HepG2 (cell line): ENCODE measurements around the gene STK36. TPM values are rescaled to one million over a fixed set of nuclear protein-coding genes. Genes with fewer than 3 reads are reported as not detected.
A peak's percentile ranks its signal among the peaks of the same experiment; 100 is the strongest.

Experiments used
- ATAC-seq: fragments of 200-7000 bp; cut with Tn5 transposase; 3 replicates; pipeline ENCODE4 v1.9.1; 2020; ENCODE audit warnings: mild to moderate bottlenecking, moderate library complexity
- BruUV-seq: library from RNA; stranded (reverse); fragments of 400-500 nt; replicated peaks from 2 replicates; lab custom pipeline; 2021; lab: Mats Ljungman, UMichigan
- CTCF ChIA-PET: fragments of 300-600 bp; formaldehyde crosslinking; extraction: SDS; loops from one replicate; lab custom pipeline; 2021; ENCODE audit warnings: low total read pairs, inconsistent platforms, low intra/inter-chr PET ratio; lab: Yijun Ruan, JAX
- POLR2A ChIA-PET: fragments of 350-600 bp; sonication (Branson Sonifier 250); formaldehyde crosslinking; loops from one replicate; lab custom pipeline; 2020; ENCODE audit warnings: antibody characterized with exemption, inconsistent platforms; lab: Yijun Ruan, JAX
- DNase-seq: peaks from one replicate; pipeline ENCODE4 v3.0.0-alpha.2; 2015; ENCODE audit warnings: low spot score
- FAIRE-seq: peaks from 3 replicates; lab custom pipeline; 2011; peaks lifted over from hg19 to GRCh38; lab: Jason Lieb, UNC
- H2AFZ ChIP-seq: one replicate; pipeline ENCODE4 v1.6.1; 2011; ENCODE audit warnings: low read length, inconsistent platforms
- H3K27ac ChIP-seq: fragments of 300-600 bp; 3 replicates; pipeline ENCODE4 v1.8.0; 2011; ENCODE audit warnings: mixed run types, mild to moderate bottlenecking, mixed read lengths, low read length, inconsistent platforms; ENCODE audit not compliant: insufficient read depth; ENCODE audit errors: extremely low read length
- H3K27me3 ChIP-seq, 2 experiments: fragments of 200-600 bp in 1 of 2; 2 replicates in 1 of 2; 3 replicates in 1 of 2; pipeline versions ENCODE4 v1.6.0 to v1.8.0; 2011; ENCODE audit warnings: low read length in 2 of 2, mild to moderate bottlenecking in 2 of 2, moderate library complexity in 2 of 2, inconsistent platforms in 1 of 2; ENCODE audit not compliant: insufficient read depth in 2 of 2, control insufficient read depth in 1 of 2
- H3K36me3 ChIP-seq, 2 experiments: fragments of 200-600 bp in 1 of 2; replicated peaks in 1 of 2; 2 replicates in 1 of 2; 3 replicates in 1 of 2; pipeline versions ENCODE4 v1.5.1 to v1.8.0; 2011; ENCODE audit warnings: low read length in 2 of 2, inconsistent platforms in 1 of 2; ENCODE audit not compliant: insufficient read depth in 2 of 2, control insufficient read depth in 1 of 2
- H3K4me1 ChIP-seq: 2 replicates; pipeline ENCODE4 v1.5.1; 2012; ENCODE audit warnings: low read length, inconsistent platforms; ENCODE audit not compliant: insufficient read depth
- H3K4me2 ChIP-seq: 2 replicates; pipeline ENCODE4 v1.6.0; 2011; ENCODE audit warnings: low read depth, low read length, inconsistent platforms
- H3K4me3 ChIP-seq, 3 experiments: fragments of 200-600 bp in 1 of 3; sonication (generic), shearing (Covaris generic) in 1 of 3; replicated peaks in 1 of 3; 2 replicates each; pipeline ENCODE4 v1.5.1; 2011 to 2016; ENCODE audit warnings: low read length in 3 of 3, inconsistent platforms in 2 of 3, low read depth in 2 of 3, mild to moderate bottlenecking in 2 of 3, control low read depth in 1 of 3, mixed read lengths in 1 of 3; ENCODE audit not compliant: insufficient read depth in 1 of 3
- H3K79me2 ChIP-seq: one replicate; pipeline ENCODE4 v1.6.1; 2011; ENCODE audit warnings: low read length, inconsistent platforms; ENCODE audit not compliant: insufficient read depth
- H3K9ac ChIP-seq: 2 replicates; pipeline ENCODE4 v1.6.0; 2011; ENCODE audit warnings: mild to moderate bottlenecking, low read depth, low read length, inconsistent platforms; ENCODE audit not compliant: insufficient read depth
- H3K9me3 ChIP-seq: 2 replicates; pipeline ENCODE4 v1.5.1; 2012; ENCODE audit warnings: mild to moderate bottlenecking, low read length
- H4K20me1 ChIP-seq: 2 replicates; pipeline ENCODE4 v1.6.0; 2011; ENCODE audit warnings: inconsistent platforms, mild to moderate bottlenecking, low read length, moderate library complexity; ENCODE audit not compliant: insufficient read depth
- CBX2 ChIP-seq, 2 experiments: fragments of 200-600 bp in 1 of 2; sonication (generic); formaldehyde crosslinking in 1 of 2; IDR thresholded peaks; 2 replicates each; pipeline versions ENCODE4 v1.7.0 to v1.8.1; 2018 to 2022; ENCODE audit warnings: low read depth in 2 of 2, low read length in 1 of 2, mild to moderate bottlenecking in 1 of 2, missing genetic modification reagents in 1 of 2
- CCAR2 ChIP-seq: fragments of 200-400 bp; formaldehyde crosslinking; optimal IDR thresholded peaks from 2 replicates; pipeline ENCODE3; 2018; ENCODE audit warnings: low read depth, mild to moderate bottlenecking, low read length, moderate library complexity
- FOXO4 ChIP-seq: sonication (generic); formaldehyde crosslinking; conservative IDR thresholded peaks from 2 replicates; pipeline ENCODE4 v1.8.1; 2023; ENCODE audit warnings: missing genetic modification reagents
- MAFK ChIP-seq, 2 experiments: IDR thresholded peaks in 1 of 2; conservative IDR thresholded peaks in 1 of 2; 2 replicates each; pipeline ENCODE4 v1.6.1; 2011; ENCODE audit warnings: improper control_type of control experiment in 2 of 2, low read length in 2 of 2
- NFYB ChIP-seq: sonication (generic); formaldehyde crosslinking; IDR thresholded peaks from 2 replicates; pipeline ENCODE4 v1.4.0; 2020; ENCODE audit warnings: missing genetic modification reagents
- PAF1 ChIP-seq: IDR thresholded peaks from 2 replicates; pipeline ENCODE4 v1.6.1; 2016; ENCODE audit warnings: missing genetic modification reagents, missing compliant biosample characterization
- TBL1XR1 ChIP-seq: fragments of 150-350 bp; IDR thresholded peaks from 2 replicates; pipeline ENCODE4 v1.6.1; 2014; ENCODE audit warnings: borderline replicate concordance, low read length; ENCODE audit not compliant: partially characterized antibody
- ZBTB43 ChIP-seq: sonication (generic); formaldehyde crosslinking; conservative IDR thresholded peaks from 2 replicates; pipeline ENCODE4 v1.4.0; 2020; ENCODE audit warnings: missing genetic modification reagents
- ZFY ChIP-seq: sonication (generic); formaldehyde crosslinking; IDR thresholded peaks from 2 replicates; pipeline ENCODE4 v1.4.0; 2020; ENCODE audit warnings: missing genetic modification reagents
- ZNF230 ChIP-seq: sonication (generic); formaldehyde crosslinking; IDR thresholded peaks from 2 replicates; pipeline ENCODE4 v1.4.0; 2020; ENCODE audit warnings: mild to moderate bottlenecking, missing genetic modification reagents
- ZNF383 ChIP-seq: sonication (generic); formaldehyde crosslinking; IDR thresholded peaks from 2 replicates; pipeline ENCODE4 v1.4.0; 2020; ENCODE audit warnings: missing genetic modification reagents, mild to moderate bottlenecking, borderline replicate concordance
- ZNF691 ChIP-seq: sonication (generic); formaldehyde crosslinking; IDR thresholded peaks from 2 replicates; pipeline ENCODE4 v1.4.0; 2020; ENCODE audit warnings: missing genetic modification reagents, low read depth, mild to moderate bottlenecking, borderline replicate concordance
- ZNF790 ChIP-seq: sonication (generic); formaldehyde crosslinking; IDR thresholded peaks from 2 replicates; pipeline ENCODE4 v1.8.0; 2022; ENCODE audit warnings: missing genetic modification reagents, mild to moderate bottlenecking, borderline replicate concordance
- ZNF800 ChIP-seq: sonication (generic); formaldehyde crosslinking; IDR thresholded peaks from 2 replicates; pipeline ENCODE4 v1.4.0; 2020; ENCODE audit warnings: missing genetic modification reagents
- ZNF891 ChIP-seq: sonication (generic); formaldehyde crosslinking; IDR thresholded peaks from 2 replicates; pipeline ENCODE4 v1.5.0; 2020; ENCODE audit warnings: mild to moderate bottlenecking, missing genetic modification reagents
- WGBS: methylation state at CpG from one replicate; pipeline ENCODE4 v1.1.6; 2017; ENCODE audit warnings: low lambda C conversion rate; 5-methylcytosine and 5-hydroxymethylcytosine counted together
- in situ Hi-C: cut with HindIII; loops from 2 replicates; pipeline ENCODE4 v1.10.0; 2017; ENCODE audit warnings: low pct_unique_long_range_greater_than_20kb; ENCODE audit not compliant: extremely low pct_ligation_motif_present
- intact Hi-C: fragments of 100-400 bp; cut with micrococcal nuclease; formaldehyde crosslinking; loops from one replicate; pipeline ENCODE4 v1.10.0; 2022; ENCODE audit not compliant: unreplicated experiment
- polyA plus RNA-seq, 8 experiments: library from polyadenylated mRNA; depleted of rRNA in 3 of 8; stranded (reverse) in 7 of 8; unstranded in 1 of 8; fragments of >200 nt; fragmentation: Illumina TruSeq in 4 of 8; extraction: Trizol in 4 of 8; gene quantifications; 2 replicates each; pipeline versions ENCODE4 v1.2.1 to v1.2.3, GENCODE V29; 2011 to 2016; ENCODE audit warnings: low read depth in 4 of 8, missing spikeins in 1 of 8, mixed read lengths in 1 of 8; ENCODE audit not compliant: insufficient read depth in 1 of 8
- total RNA-seq, 5 experiments: library from RNA; depleted of rRNA; stranded (reverse); fragments of >200 nt; fragmentation: Illumina TruSeq; extraction: Trizol; gene quantifications; 2 replicates each; pipeline ENCODE4 v1.2.3, GENCODE V29; 2016; ENCODE audit warnings: low read depth in 1 of 5

STK36 gene
- total and polyA plus RNA-seq, 2 of the 13 experiments (the other 11 are each of a cell fraction or from before 2014, with no cell fraction given): 45.9 to 83.5 TPM

- DNase-seq (peak; percentile 95), ATAC-seq (peak; percentile 95), FAIRE-seq (peak; percentile 79)
- TSS peak; percentile 76 for BruUV-seq
- Histone ChIP-seq H3K9ac (peak within 1 kb of the TSS; percentile 95), H3K9me3 (no peaks in the 10 kb centered on the region), H4K20me1 (peaks cover 3% of the 10 kb centered on the region; the same call in 1 of the 2 replicates), H3K4me2 (peak within 1 kb of the TSS; percentile 86), H3K36me3 (peaks cover 2 to 11% of the 10 kb centered on the region in 2 experiments; a peak in 3 of 5 replicates), H3K27ac (peak within 1 kb of the TSS; percentile 74), H3K4me3 (peak within 1 kb of the TSS; percentile 88 to 97 (median 93)), H3K79me2 (peaks cover 48% of the 10 kb centered on the region), H2AFZ (no peak within 1 kb of the TSS), H3K4me1 (peaks cover 42% of the 10 kb centered on the region), H3K27me3 (no peaks in the 10 kb centered on the region; a peak in 1 of 5 replicates)
- under 1% methylated on average over 36 of the region's 74 CpGs for WGBS
- in situ Hi-C loops: no loop called here
- POLR2A ChIA-PET: interaction anchor here (1.0 to 2.4 kb wide), 13 partner anchors 11 to 137 kb away, joined by 3 to 22 read pairs (median 11); partner anchors contain the start of genes BCS1L, CYP27A1, RNF25 and STK36
- intact Hi-C loops: loop anchor here (1.0 to 2.0 kb wide), 3 partner anchors 44 to 136 kb away; no protein-coding TSS in a partner anchor
- CTCF ChIA-PET: interaction anchor here (2.6 kb wide), 1 partner anchor 136 kb away, joined by 49 read pairs; no protein-coding TSS in a partner anchor
- no peak for TF ChIP-seq MAFK (conservative IDR thresholded peaks at IDR 0.05 in 1 of 2, IDR thresholded peaks at IDR 0.05 in 1 of 2; ENCODE audit: low read length in 2 of 2)
- peak; percentile 95 for TF ChIP-seq ZNF800
- peak; percentile 99 for TF ChIP-seq ZNF891 (CRISPR knock-in tag)
- no peak for TF ChIP-seq PAF1 (CRISPR knock-in tag)
- no peak for TF ChIP-seq FOXO4 (CRISPR knock-in tag)
- TF ChIP-seq TBL1XR1: peak; percentile 14
- TF ChIP-seq ZNF790 (CRISPR knock-in tag): no peak; the same call in 1 of the 2 replicates
- no peak for TF ChIP-seq CBX2 (IDR thresholded peaks at IDR 0.05; ENCODE audit: low read depth, low read length)
- TF ChIP-seq CBX2 (CRISPR knock-in tag; IDR thresholded peaks at IDR 0.05; ENCODE audit: low read depth): no peak
- TF ChIP-seq ZFY: peak; percentile 92
- peak; percentile 98 for TF ChIP-seq ZNF691 (CRISPR knock-in tag)
- TF ChIP-seq ZNF383 (CRISPR knock-in tag): peak; percentile 82
- peak; percentile 29; the same call in 1 of the 2 replicates for TF ChIP-seq NFYB
- TF ChIP-seq ZNF230 (CRISPR knock-in tag): peak; percentile 99
- TF ChIP-seq ZBTB43 (CRISPR knock-in tag): no peak
- no peak for TF ChIP-seq CCAR2
These were observed 39.0 kb downstream of the STK36 start, which contains the start of gene TTLL4 for GRCh38 chr2:218710687-218711549. TTLL4 (plus strand) TSS chr2:218710835; CDS start chr2:218737677, 26,842 bp downstream.
